PFSK-1 (cell line): ENCODE results near the gene TNNC1.

Experiments used
- FOXP2 ChIP-seq: optimal IDR thresholded peaks from 2 replicates; pipeline ENCODE3; 2011; ENCODE audit warnings: borderline replicate concordance, control low read depth, inconsistent platforms; ENCODE audit not compliant: insufficient read depth; ENCODE audit errors: extremely low read length, extremely low read depth
- POLR2AphosphoS5 ChIP-seq: IDR thresholded peaks from 2 replicates; pipeline ENCODE4 v1.6.1; 2012; ENCODE audit warnings: low read depth, mild to moderate bottlenecking, control low read depth, low read length, moderate library complexity
- SIN3A ChIP-seq: IDR thresholded peaks from 2 replicates; pipeline ENCODE4 v1.6.1; 2012; ENCODE audit warnings: mild to moderate bottlenecking, low read length, moderate library complexity, borderline replicate concordance; ENCODE audit not compliant: insufficient read depth
- TAF1 ChIP-seq: IDR thresholded peaks from 2 replicates; pipeline ENCODE4 v1.6.1; 2012; ENCODE audit warnings: low read length, control low read depth, borderline replicate concordance; ENCODE audit not compliant: insufficient read depth
- TF ChIP-seq, protein P1 (sequence below), 2 experiments: IDR thresholded peaks; 2 replicates each; pipeline versions ENCODE4 v1.6.1 to v1.8.0; 2011 to 2012; ENCODE audit warnings: low read depth in 2 of 2, low read length in 2 of 2, control low read depth in 1 of 2, inconsistent platforms in 1 of 2, mild to moderate bottlenecking in 1 of 2, moderate library complexity in 1 of 2; ENCODE audit not compliant: insufficient read depth in 1 of 2

TNNC1 gene

DNA sequence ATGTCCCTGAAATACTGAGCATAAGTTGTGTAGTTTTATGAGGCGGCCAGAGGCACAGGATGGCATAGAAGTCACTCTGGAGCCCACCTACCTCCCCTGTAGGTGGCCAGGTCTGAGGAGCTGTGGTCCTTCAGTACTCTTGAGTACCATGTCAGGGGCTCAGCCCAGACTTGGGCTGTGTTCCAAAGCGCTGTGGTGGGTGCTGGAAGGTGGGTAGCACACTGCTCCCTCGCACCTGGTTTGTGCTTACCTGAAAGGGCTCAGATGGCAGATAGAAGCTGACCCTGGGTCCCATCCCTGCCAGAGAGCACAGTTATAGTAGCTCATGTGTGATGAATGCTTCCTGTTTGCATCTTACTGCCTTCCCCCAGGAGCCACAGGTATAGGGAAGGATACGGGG, 17.1 kb upstream of the TNNC1 start:
- no peak for TF ChIP-seq SIN3A
- TF ChIP-seq, protein P1, sequence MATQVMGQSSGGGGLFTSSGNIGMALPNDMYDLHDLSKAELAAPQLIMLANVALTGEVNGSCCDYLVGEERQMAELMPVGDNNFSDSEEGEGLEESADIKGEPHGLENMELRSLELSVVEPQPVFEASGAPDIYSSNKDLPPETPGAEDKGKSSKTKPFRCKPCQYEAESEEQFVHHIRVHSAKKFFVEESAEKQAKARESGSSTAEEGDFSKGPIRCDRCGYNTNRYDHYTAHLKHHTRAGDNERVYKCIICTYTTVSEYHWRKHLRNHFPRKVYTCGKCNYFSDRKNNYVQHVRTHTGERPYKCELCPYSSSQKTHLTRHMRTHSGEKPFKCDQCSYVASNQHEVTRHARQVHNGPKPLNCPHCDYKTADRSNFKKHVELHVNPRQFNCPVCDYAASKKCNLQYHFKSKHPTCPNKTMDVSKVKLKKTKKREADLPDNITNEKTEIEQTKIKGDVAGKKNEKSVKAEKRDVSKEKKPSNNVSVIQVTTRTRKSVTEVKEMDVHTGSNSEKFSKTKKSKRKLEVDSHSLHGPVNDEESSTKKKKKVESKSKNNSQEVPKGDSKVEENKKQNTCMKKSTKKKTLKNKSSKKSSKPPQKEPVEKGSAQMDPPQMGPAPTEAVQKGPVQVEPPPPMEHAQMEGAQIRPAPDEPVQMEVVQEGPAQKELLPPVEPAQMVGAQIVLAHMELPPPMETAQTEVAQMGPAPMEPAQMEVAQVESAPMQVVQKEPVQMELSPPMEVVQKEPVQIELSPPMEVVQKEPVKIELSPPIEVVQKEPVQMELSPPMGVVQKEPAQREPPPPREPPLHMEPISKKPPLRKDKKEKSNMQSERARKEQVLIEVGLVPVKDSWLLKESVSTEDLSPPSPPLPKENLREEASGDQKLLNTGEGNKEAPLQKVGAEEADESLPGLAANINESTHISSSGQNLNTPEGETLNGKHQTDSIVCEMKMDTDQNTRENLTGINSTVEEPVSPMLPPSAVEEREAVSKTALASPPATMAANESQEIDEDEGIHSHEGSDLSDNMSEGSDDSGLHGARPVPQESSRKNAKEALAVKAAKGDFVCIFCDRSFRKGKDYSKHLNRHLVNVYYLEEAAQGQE (IDR thresholded peaks at IDR 0.05; ENCODE audit: insufficient read depth in 1 of 2, low read depth in 2 of 2, low read length in 2 of 2): no peak
- TF ChIP-seq FOXP2: no peak
- no peak for TF ChIP-seq POLR2AphosphoS5
- TF ChIP-seq TAF1: no peak

- TF ChIP-seq FOXP2: no peak
- no peak for TF ChIP-seq TAF1
- no peak for TF ChIP-seq POLR2AphosphoS5
- TF ChIP-seq SIN3A: no peak
- TF ChIP-seq, protein P1 (IDR thresholded peaks at IDR 0.05; ENCODE audit: insufficient read depth in 1 of 2, low read depth in 2 of 2, low read length in 2 of 2): no peak
Observed at GRCh38 chr3:52469001-52469400, 15.2 kb upstream of the TNNC1 start.

GRCh38 chr3:52468336-52468735, 14.5 kb upstream of the TNNC1 start:
- TF ChIP-seq FOXP2 (no peak), SIN3A (no peak), POLR2AphosphoS5 (no peak), TAF1 (no peak)
- TF ChIP-seq, protein P1 (IDR thresholded peaks at IDR 0.05; ENCODE audit: insufficient read depth in 1 of 2, low read depth in 2 of 2, low read length in 2 of 2): no peak

DNA sequence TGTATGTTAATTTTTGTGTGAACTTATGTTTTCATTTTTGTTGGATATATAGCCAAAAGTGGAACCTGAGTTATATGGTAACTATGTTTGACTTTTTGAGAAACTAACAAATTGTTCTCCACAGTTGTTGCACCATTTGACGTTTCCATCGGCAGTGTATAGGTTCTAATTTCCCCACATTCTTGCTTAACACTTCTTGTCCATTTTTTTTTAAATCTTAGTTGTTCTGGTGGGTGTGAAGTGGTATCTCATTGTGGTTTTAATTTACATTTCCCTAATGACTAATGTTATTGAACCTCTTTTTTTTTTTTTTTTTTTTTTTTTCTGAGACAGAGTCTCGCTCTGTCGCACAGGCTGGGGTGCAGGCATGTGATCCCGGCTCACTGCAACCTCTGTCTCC, 9.6 kb upstream of the TNNC1 start:
- TF ChIP-seq FOXP2: no peak
- no peak for TF ChIP-seq TAF1
- TF ChIP-seq POLR2AphosphoS5: no peak
- TF ChIP-seq SIN3A: no peak
- TF ChIP-seq, protein P1 (IDR thresholded peaks at IDR 0.05; ENCODE audit: insufficient read depth in 1 of 2, low read depth in 2 of 2, low read length in 2 of 2): no peak

GRCh38 chr3:52461874-52462273, 8.0 kb upstream of the TNNC1 start:
- no peak for TF ChIP-seq TAF1
- TF ChIP-seq FOXP2: no peak
- no peak for TF ChIP-seq POLR2AphosphoS5
- TF ChIP-seq SIN3A: no peak
- TF ChIP-seq, protein P1 (IDR thresholded peaks at IDR 0.05; ENCODE audit: insufficient read depth in 1 of 2, low read depth in 2 of 2, low read length in 2 of 2): no peak
